GM19372 (cell line): ENCODE results near the gene ANKRD40CL.
"Not testable (repeated sequence)": the region's sequence is repeated elsewhere in the genome, so short reads cannot be mapped to it uniquely, and the experiment has no call there.

Source experiments
- ATAC-seq: cut with Tn5 transposase; IDR thresholded peaks from one replicate; pipeline ENCODE4 v1.9.1; 2021; ENCODE audit warnings: mild to moderate bottlenecking, low read depth, moderate library complexity; ENCODE audit not compliant: unreplicated experiment

Gene ANKRD40CL

GRCh38 chr17:50764734-50765149 is 2.6 kb downstream of the ANKRD40CL start:
- no peak for ATAC-seq

GRCh38 chr17:50763716-50764475 is 3.4 kb downstream of the ANKRD40CL start:
- no peak for ATAC-seq

GRCh38 chr17:50762177-50762576 is 5.1 kb downstream of the ANKRD40CL start:
- no peak for ATAC-seq

- no peak for ATAC-seq
These were observed 8.3 kb downstream of the ANKRD40CL start for GRCh38 chr17:50758989-50759544.

- ATAC-seq, result no peak
These were observed 8.8 kb downstream of the ANKRD40CL start for GRCh38 chr17:50758524-50758923.

GRCh38 chr17:50754521-50754920 is 12.8 kb downstream of the ANKRD40CL start:
- no peak for ATAC-seq

GRCh38 chr17:50749245-50749644 is 18.1 kb downstream of the ANKRD40CL start:
- no peak for ATAC-seq

- ATAC-seq, result no peak
These were observed 21.7 kb downstream of the ANKRD40CL start for GRCh38 chr17:50745631-50746030.

GRCh38 chr17:50739098-50739497 is 28.2 kb downstream of the ANKRD40CL start:
- ATAC-seq, result no peak

GRCh38 chr17:50737118-50737698 is 30.1 kb downstream of the ANKRD40CL start:
- no peak for ATAC-seq

- no peak for ATAC-seq
These were observed 32.0 kb downstream of the ANKRD40CL start for GRCh38 chr17:50735287-50735686.

GRCh38 chr17:50731575-50732460 is 35.5 kb downstream of the ANKRD40CL start:
- no peak for ATAC-seq

- no peak for ATAC-seq
These were observed 38.2 kb downstream of the ANKRD40CL start for GRCh38 chr17:50728881-50729765.

- no peak for ATAC-seq
These were observed 39.2 kb downstream of the ANKRD40CL start for GRCh38 chr17:50728112-50728429.

GRCh38 chr17:50725769-50726655 is 41.3 kb downstream of the ANKRD40CL start:
- ATAC-seq, result no peak

GRCh38 chr17:50724622-50725021 is 42.7 kb downstream of the ANKRD40CL start:
- ATAC-seq, result not testable (repeated sequence)

- no peak for ATAC-seq
These were observed 44.6 kb downstream of the ANKRD40CL start for GRCh38 chr17:50722746-50723145.

- no peak for ATAC-seq
These were observed 45.9 kb downstream of the ANKRD40CL start for GRCh38 chr17:50721194-50722010.
